HCT116 (cell line): ENCODE data around the gene ARHGEF10L.
"Not testable (repeated sequence)": the region's sequence is repeated elsewhere in the genome, so short reads cannot be mapped to it uniquely, and the experiment has no call there.

Experiments used
- POLR2A ChIP-seq: IDR thresholded peaks from 2 replicates; pipeline ENCODE4 v1.7.0; 2011; ENCODE audit warnings: borderline replicate concordance; ENCODE audit not compliant: insufficient read depth, insufficient read length; ENCODE audit errors: extremely low read depth
- TF ChIP-seq, protein P1 (sequence below), 3 experiments: fragments of 200-600 bp in 1 of 3; sonication (generic) in 1 of 3; IDR thresholded peaks in 2 of 3; conservative IDR thresholded peaks in 1 of 3; 2 replicates each; pipeline ENCODE4 v1.5.1; 2012 to 2017; ENCODE audit warnings: low read depth in 2 of 3, low read length in 2 of 3, antibody characterized with exemption in 1 of 3, borderline replicate concordance in 1 of 3, control low read depth in 1 of 3, mild to moderate bottlenecking in 1 of 3, mixed read lengths in 1 of 3, mixed run types in 1 of 3, moderate library complexity in 1 of 3; ENCODE audit not compliant: insufficient read depth in 1 of 3

DNA sequence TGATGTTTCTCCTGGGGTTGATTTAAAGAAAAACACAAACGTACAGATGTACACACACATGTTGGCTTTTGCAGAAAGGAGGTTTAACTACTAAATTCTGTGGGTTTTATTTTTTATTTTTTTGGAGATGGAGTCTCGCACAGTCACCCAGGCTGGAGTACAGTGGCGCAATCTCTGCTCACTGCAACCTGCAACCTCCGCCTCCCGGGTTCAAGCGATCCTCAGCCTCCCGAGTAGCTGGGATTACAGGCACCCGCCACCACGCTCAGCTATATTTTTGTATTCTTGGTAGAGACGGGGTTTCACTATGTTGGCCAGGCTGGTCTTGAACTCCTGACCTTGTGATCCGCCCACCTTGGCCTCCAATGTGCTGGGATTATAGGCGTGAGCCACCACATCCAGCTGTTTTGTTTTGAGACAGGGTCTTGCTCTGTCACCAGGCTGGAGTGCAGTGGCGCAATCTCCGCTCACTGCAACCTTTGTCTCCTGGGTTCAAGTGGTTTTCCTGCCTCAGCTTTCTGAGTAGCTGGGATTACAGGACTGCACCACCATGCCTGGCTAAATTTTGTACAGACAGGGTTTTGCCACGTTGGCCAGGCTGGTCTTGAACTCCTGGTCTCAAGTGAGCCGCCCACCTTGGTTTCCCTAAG is 49.6 kb upstream of the ARHGEF10L start:
- TF ChIP-seq, protein P1, sequence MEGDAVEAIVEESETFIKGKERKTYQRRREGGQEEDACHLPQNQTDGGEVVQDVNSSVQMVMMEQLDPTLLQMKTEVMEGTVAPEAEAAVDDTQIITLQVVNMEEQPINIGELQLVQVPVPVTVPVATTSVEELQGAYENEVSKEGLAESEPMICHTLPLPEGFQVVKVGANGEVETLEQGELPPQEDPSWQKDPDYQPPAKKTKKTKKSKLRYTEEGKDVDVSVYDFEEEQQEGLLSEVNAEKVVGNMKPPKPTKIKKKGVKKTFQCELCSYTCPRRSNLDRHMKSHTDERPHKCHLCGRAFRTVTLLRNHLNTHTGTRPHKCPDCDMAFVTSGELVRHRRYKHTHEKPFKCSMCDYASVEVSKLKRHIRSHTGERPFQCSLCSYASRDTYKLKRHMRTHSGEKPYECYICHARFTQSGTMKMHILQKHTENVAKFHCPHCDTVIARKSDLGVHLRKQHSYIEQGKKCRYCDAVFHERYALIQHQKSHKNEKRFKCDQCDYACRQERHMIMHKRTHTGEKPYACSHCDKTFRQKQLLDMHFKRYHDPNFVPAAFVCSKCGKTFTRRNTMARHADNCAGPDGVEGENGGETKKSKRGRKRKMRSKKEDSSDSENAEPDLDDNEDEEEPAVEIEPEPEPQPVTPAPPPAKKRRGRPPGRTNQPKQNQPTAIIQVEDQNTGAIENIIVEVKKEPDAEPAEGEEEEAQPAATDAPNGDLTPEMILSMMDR (IDR thresholded peaks at IDR 0.05 in 2 of 3, conservative IDR thresholded peaks at IDR 0.05 in 1 of 3; ENCODE audit: borderline replicate concordance in 1 of 3, insufficient read depth in 1 of 3, low read depth in 2 of 3, low read length in 2 of 3) = not testable (repeated sequence)
- TF ChIP-seq POLR2A = not testable (repeated sequence)
